BLaER1 (cell line): ENCODE data around the gene TNFRSF25.
"Not testable (repeated sequence)": the region's sequence is repeated elsewhere in the genome, so short reads cannot be mapped to it uniquely, and the experiment has no call there.

Source experiments
- H3K27ac ChIP-seq: shearing (Covaris generic); formaldehyde crosslinking; 2 replicates; pipeline ENCODE4 v1.8.1; 2022
- H3K27me3 ChIP-seq: shearing (Covaris generic); formaldehyde crosslinking; 2 replicates; pipeline ENCODE4 v1.8.1; 2022
- H3K36me3 ChIP-seq: shearing (Covaris generic); formaldehyde crosslinking; 2 replicates; pipeline ENCODE4 v1.8.1; 2022
- H3K4me1 ChIP-seq: shearing (Covaris generic); formaldehyde crosslinking; 2 replicates; pipeline ENCODE4 v1.8.1; 2022
- H3K4me2 ChIP-seq: shearing (Covaris generic); formaldehyde crosslinking; 2 replicates; pipeline ENCODE4 v1.8.1; 2022
- H3K4me3 ChIP-seq: shearing (Covaris generic); formaldehyde crosslinking; 2 replicates; pipeline ENCODE4 v1.8.1; 2022
- H3K9ac ChIP-seq: shearing (Covaris generic); formaldehyde crosslinking; 2 replicates; pipeline ENCODE4 v1.8.1; 2022
- H3K9me3 ChIP-seq: shearing (Covaris generic); formaldehyde crosslinking; 2 replicates; pipeline ENCODE4 v1.8.1; 2022
- H4K20me1 ChIP-seq: shearing (Covaris generic); formaldehyde crosslinking; 2 replicates; pipeline ENCODE4 v1.8.1; 2022
- Cebpa-rat ChIP-seq: shearing (Covaris generic); IDR thresholded peaks from 2 replicates; pipeline ENCODE4 v1.8.1; 2022

Gene TNFRSF25

GRCh38 chr1:6464514-6464836, 1.5 kb downstream of the TNFRSF25 start:
- H3K4me1 ChIP-seq: peaks cover 37% of the 10 kb centered on the region
- H3K9me3 ChIP-seq: no peaks in the 10 kb centered on the region
- no peak overlapping the region for H3K9ac ChIP-seq
- no peak overlapping the region for H3K27ac ChIP-seq
- no peak for TF ChIP-seq Cebpa-rat
- no peaks in the 10 kb centered on the region; the same call in 1 of the 2 replicates for H4K20me1 ChIP-seq
- peaks cover 17% of the 10 kb centered on the region; the same call in 1 of the 2 replicates for H3K36me3 ChIP-seq
- no peak overlapping the region for H3K4me3 ChIP-seq
- peaks cover 54% of the 10 kb centered on the region for H3K27me3 ChIP-seq
- H3K4me2 ChIP-seq: peak overlapping the region; percentile 89; the same call in 1 of the 2 replicates

GRCh38 chr1:6463120-6463412, 2.9 kb downstream of the TNFRSF25 start:
- Histone ChIP-seq H3K9ac (no peak overlapping the region), H3K4me2 (no peak overlapping the region), H3K27me3 (peaks cover 57% of the 10 kb centered on the region), H3K36me3 (peaks cover 17% of the 10 kb centered on the region; the same call in 1 of the 2 replicates), H4K20me1 (no peaks in the 10 kb centered on the region; the same call in 1 of the 2 replicates), H3K4me1 (peaks cover 38% of the 10 kb centered on the region), H3K9me3 (no peaks in the 10 kb centered on the region), H3K27ac (no peak overlapping the region), H3K4me3 (no peak overlapping the region)
- TF ChIP-seq Cebpa-rat: no peak

- Histone ChIP-seq H3K27me3 (peaks cover 58% of the 10 kb centered on the region), H3K4me2 (no peak overlapping the region), H3K9ac (no peak overlapping the region), H3K4me3 (no peak overlapping the region), H3K4me1 (peaks cover 38% of the 10 kb centered on the region), H3K27ac (no peak overlapping the region), H4K20me1 (no peaks in the 10 kb centered on the region; the same call in 1 of the 2 replicates), H3K36me3 (peaks cover 17% of the 10 kb centered on the region; the same call in 1 of the 2 replicates), H3K9me3 (no peaks in the 10 kb centered on the region)
- no peak for TF ChIP-seq Cebpa-rat
Observed at GRCh38 chr1:6462412-6463119, 3.4 kb downstream of the TNFRSF25 start.

GRCh38 chr1:6461538-6462411, 4.2 kb downstream of the TNFRSF25 start:
- H3K4me1 ChIP-seq: peaks cover 38% of the 10 kb centered on the region
- 0 out of 2 replicates have a peak overlapping the region, but pooled peaks have one; percentile 81 for H3K4me2 ChIP-seq
- no peaks in the 10 kb centered on the region for H3K9me3 ChIP-seq
- no peak for TF ChIP-seq Cebpa-rat
- H3K27me3 ChIP-seq: peaks cover 58% of the 10 kb centered on the region
- H3K4me3 ChIP-seq: no peak overlapping the region
- no peak overlapping the region for H3K27ac ChIP-seq
- H3K36me3 ChIP-seq: peaks cover 17% of the 10 kb centered on the region; the same call in 1 of the 2 replicates
- no peak overlapping the region for H3K9ac ChIP-seq
- no peaks in the 10 kb centered on the region; the same call in 1 of the 2 replicates for H4K20me1 ChIP-seq

GRCh38 chr1:6461051-6461530, 4.9 kb downstream of the TNFRSF25 start:
- Histone ChIP-seq H3K9me3 (no peaks in the 10 kb centered on the region), H3K9ac (peak overlapping the region; percentile 53; the same call in 1 of the 2 replicates), H3K27ac (peak overlapping the region; percentile 60; the same call in 1 of the 2 replicates), H4K20me1 (no peaks in the 10 kb centered on the region; the same call in 1 of the 2 replicates), H3K27me3 (peaks cover 58% of the 10 kb centered on the region), H3K4me1 (peaks cover 34% of the 10 kb centered on the region), H3K4me2 (peak overlapping the region; percentile 81), H3K36me3 (peaks cover 17% of the 10 kb centered on the region; the same call in 1 of the 2 replicates), H3K4me3 (no peak overlapping the region)
- no peak for TF ChIP-seq Cebpa-rat

- Histone ChIP-seq H3K9me3 (no peaks in the 10 kb centered on the region), H3K4me1 (peaks cover 28% of the 10 kb centered on the region), H3K9ac (peak overlapping the region; percentile 53; the same call in 1 of the 2 replicates), H3K4me3 (peak overlapping the region; percentile 45), H3K4me2 (peak overlapping the region; percentile 81), H3K36me3 (peaks cover 17% of the 10 kb centered on the region; the same call in 1 of the 2 replicates), H3K27me3 (peaks cover 58% of the 10 kb centered on the region), H3K27ac (peak overlapping the region; percentile 60), H4K20me1 (peaks cover under 1% of the 10 kb centered on the region; the same call in 1 of the 2 replicates)
- TF ChIP-seq Cebpa-rat: no peak
Observed at GRCh38 chr1:6460301-6461050, 5.5 kb downstream of the TNFRSF25 start.

GRCh38 chr1:6459850-6460265, 6.1 kb downstream of the TNFRSF25 start:
- H3K4me1 ChIP-seq: peaks cover 22% of the 10 kb centered on the region
- no peak for TF ChIP-seq Cebpa-rat
- peak overlapping the region; percentile 45 for H3K4me3 ChIP-seq
- H3K36me3 ChIP-seq: peaks cover 17% of the 10 kb centered on the region; the same call in 1 of the 2 replicates
- peaks cover 58% of the 10 kb centered on the region for H3K27me3 ChIP-seq
- H3K9ac ChIP-seq: peak overlapping the region; percentile 26; the same call in 1 of the 2 replicates
- peak overlapping the region; percentile 81 for H3K4me2 ChIP-seq
- H4K20me1 ChIP-seq: peaks cover 7% of the 10 kb centered on the region; the same call in 1 of the 2 replicates
- H3K9me3 ChIP-seq: peaks cover 6% of the 10 kb centered on the region; the same call in 1 of the 2 replicates
- H3K27ac ChIP-seq: peak overlapping the region; percentile 60

GRCh38 chr1:6456800-6457466, 9.0 kb downstream of the TNFRSF25 start:
- peaks cover 5% of the 10 kb centered on the region; the same call in 1 of the 2 replicates for H3K36me3 ChIP-seq

GRCh38 chr1:6455752-6456520, 10.0 kb downstream of the TNFRSF25 start:
- not testable (repeated sequence) for H3K36me3 ChIP-seq, H3K9ac ChIP-seq, H3K4me3 ChIP-seq, H3K4me2 ChIP-seq, H3K27ac ChIP-seq
- H3K27me3 ChIP-seq: peaks cover 74% of the 10 kb centered on the region
- peaks cover 20% of the 10 kb centered on the region; the same call in 1 of the 2 replicates for H4K20me1 ChIP-seq
- peaks cover 11% of the 10 kb centered on the region; the same call in 1 of the 2 replicates for H3K9me3 ChIP-seq
- peaks cover 16% of the 10 kb centered on the region for H3K4me1 ChIP-seq

More at GRCh38 chr1:6456800-6457466, 9.0 kb downstream of the TNFRSF25 start:
- H3K4me1 ChIP-seq: peaks cover 20% of the 10 kb centered on the region
- peaks cover 11% of the 10 kb centered on the region; the same call in 1 of the 2 replicates for H3K9me3 ChIP-seq
- no peak overlapping the region for H3K4me2 ChIP-seq
- H3K4me3 ChIP-seq: no peak overlapping the region
- no peak overlapping the region for H3K9ac ChIP-seq
- no peak for TF ChIP-seq Cebpa-rat
- peaks cover 16% of the 10 kb centered on the region; the same call in 1 of the 2 replicates for H4K20me1 ChIP-seq
- no peak overlapping the region for H3K27ac ChIP-seq
- peaks cover 68% of the 10 kb centered on the region for H3K27me3 ChIP-seq
